A549 (cell line): Measurements from ENCODE around the gene C1QTNF12.

ENCODE experiments used
- CHD2 ChIP-seq: fragments of 150-350 bp; IDR thresholded peaks from 2 replicates; pipeline ENCODE4 v1.6.1; 2014; ENCODE audit warnings: low read length; ENCODE audit not compliant: partially characterized antibody
- EP300 ChIP-seq, 2 experiments: fragments of >200 bp; sonication (Bioruptor Twin); formaldehyde crosslinking; IDR thresholded peaks; 2 replicates in 1 of 2; 3 replicates in 1 of 2; pipeline ENCODE4 v1.6.1; 2016 to 2017
- HOXA7 ChIP-seq: fragments of 250-450 bp; sonication (Bioruptor Pico); IDR thresholded peaks from 2 replicates; pipeline ENCODE4 v1.5.0; 2020; ENCODE audit warnings: mild to moderate bottlenecking, moderate library complexity
- JUN ChIP-seq, 2 experiments: fragments of >200 bp; sonication (Bioruptor Twin); formaldehyde crosslinking; IDR thresholded peaks; 2 replicates in 1 of 2; 3 replicates in 1 of 2; pipeline ENCODE4 v1.6.1; 2016 to 2017
- NR3C1 ChIP-seq: fragments of >200 bp; sonication (Bioruptor Twin); formaldehyde crosslinking; IDR thresholded peaks from 3 replicates; pipeline ENCODE4 v1.6.1; 2017
- PHF8 ChIP-seq: fragments of 200-600 bp; sonication (generic); IDR thresholded peaks from 2 replicates; pipeline ENCODE4 v1.6.1; 2016; ENCODE audit warnings: low read depth, mild to moderate bottlenecking, antibody characterized with exemption, moderate library complexity, borderline replicate concordance
- POLR2A ChIP-seq: IDR thresholded peaks from 2 replicates; pipeline ENCODE4 v1.6.1; 2012; ENCODE audit warnings: mild to moderate bottlenecking, low read length
- POLR2AphosphoS2 ChIP-seq: conservative IDR thresholded peaks from 2 replicates; pipeline ENCODE4 v1.6.1; 2012; ENCODE audit warnings: low read length, improper control_type of control experiment, inconsistent platforms
- RCOR1 ChIP-seq: fragments of 150-350 bp; IDR thresholded peaks from 2 replicates; pipeline ENCODE4 v1.6.1; 2014; ENCODE audit warnings: antibody characterized with exemption, low read length, low read depth
- TP53 ChIP-seq: fragments of 250-450 bp; sonication (Bioruptor Pico); IDR thresholded peaks from 2 replicates; pipeline ENCODE4 v1.5.0; 2021; ENCODE audit warnings: mild to moderate bottlenecking, moderate library complexity
- TF ChIP-seq, protein P1 (sequence below): fragments of >200 bp; sonication (Bioruptor Twin); formaldehyde crosslinking; IDR thresholded peaks from 3 replicates; pipeline ENCODE4 v1.5.1; 2016
- TF ChIP-seq, protein P2 (sequence below): fragments of 450-650 bp; IDR thresholded peaks from 2 replicates; pipeline ENCODE4 v1.6.1; 2014; ENCODE audit warnings: antibody characterized with exemption

DNA sequence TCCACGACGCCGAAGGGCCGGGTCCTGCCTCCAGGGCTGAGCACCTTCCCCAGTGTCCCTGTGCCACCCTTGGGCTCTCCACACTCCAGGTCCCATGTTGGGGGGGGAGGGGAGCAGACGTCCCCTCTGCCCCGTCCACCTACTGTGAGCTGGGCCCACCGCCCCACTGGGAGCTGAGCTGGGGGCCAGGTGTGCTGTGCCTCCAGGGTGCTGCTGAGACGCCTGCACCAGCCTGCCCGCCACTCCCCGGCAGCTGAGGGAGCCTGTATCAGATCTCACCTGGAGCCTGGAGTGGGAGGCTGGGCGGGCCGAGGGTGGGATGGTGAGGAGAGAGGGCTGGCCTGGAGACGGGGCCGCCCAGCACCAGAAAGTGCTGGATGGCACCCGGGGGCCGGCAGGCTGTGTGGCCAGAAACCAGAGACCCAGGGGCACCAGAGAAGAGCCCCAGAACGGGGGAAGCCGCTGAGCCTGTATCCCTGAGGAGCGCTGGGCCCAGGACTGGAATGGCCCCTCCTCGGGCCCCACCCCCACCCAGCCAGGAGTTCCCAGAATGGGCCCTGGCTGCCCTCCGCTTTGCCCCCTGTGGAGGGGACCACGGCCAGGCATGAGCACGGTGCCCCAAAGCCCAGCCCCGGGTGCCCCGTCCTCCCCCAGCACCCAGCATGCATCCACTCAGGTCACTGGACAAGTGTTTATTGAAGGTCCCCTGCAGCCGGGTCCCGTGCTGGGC lies 43.5 kb downstream of the C1QTNF12 start:
- TF ChIP-seq, protein P1, sequence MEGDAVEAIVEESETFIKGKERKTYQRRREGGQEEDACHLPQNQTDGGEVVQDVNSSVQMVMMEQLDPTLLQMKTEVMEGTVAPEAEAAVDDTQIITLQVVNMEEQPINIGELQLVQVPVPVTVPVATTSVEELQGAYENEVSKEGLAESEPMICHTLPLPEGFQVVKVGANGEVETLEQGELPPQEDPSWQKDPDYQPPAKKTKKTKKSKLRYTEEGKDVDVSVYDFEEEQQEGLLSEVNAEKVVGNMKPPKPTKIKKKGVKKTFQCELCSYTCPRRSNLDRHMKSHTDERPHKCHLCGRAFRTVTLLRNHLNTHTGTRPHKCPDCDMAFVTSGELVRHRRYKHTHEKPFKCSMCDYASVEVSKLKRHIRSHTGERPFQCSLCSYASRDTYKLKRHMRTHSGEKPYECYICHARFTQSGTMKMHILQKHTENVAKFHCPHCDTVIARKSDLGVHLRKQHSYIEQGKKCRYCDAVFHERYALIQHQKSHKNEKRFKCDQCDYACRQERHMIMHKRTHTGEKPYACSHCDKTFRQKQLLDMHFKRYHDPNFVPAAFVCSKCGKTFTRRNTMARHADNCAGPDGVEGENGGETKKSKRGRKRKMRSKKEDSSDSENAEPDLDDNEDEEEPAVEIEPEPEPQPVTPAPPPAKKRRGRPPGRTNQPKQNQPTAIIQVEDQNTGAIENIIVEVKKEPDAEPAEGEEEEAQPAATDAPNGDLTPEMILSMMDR, result no peak
- TF ChIP-seq RCOR1 (no peak), NR3C1 (no peak), PHF8 (no peak), TP53 (CRISPR knock-in tag) (no peak), HOXA7 (CRISPR knock-in tag) (no peak), POLR2A (no peak), CHD2 (no peak), POLR2AphosphoS2 (no peak), JUN (IDR thresholded peaks at IDR 0.05) (no peak), EP300 (IDR thresholded peaks at IDR 0.05) (no peak)
- TF ChIP-seq, protein P2, sequence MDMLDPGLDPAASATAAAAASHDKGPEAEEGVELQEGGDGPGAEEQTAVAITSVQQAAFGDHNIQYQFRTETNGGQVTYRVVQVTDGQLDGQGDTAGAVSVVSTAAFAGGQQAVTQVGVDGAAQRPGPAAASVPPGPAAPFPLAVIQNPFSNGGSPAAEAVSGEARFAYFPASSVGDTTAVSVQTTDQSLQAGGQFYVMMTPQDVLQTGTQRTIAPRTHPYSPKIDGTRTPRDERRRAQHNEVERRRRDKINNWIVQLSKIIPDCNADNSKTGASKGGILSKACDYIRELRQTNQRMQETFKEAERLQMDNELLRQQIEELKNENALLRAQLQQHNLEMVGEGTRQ, result no peak
